ENCODE data around the gene GNB4.

Gene GNB4

GRCh38 chr3:179436517-179436916, 14.8 kb downstream of the GNB4 start:
- DNase-seq (ENCODE audit: low read depth), result no peak

GRCh38 chr3:179432451-179432850, 18.8 kb downstream of the GNB4 start:
- DNase-seq (ENCODE audit: low read depth), result no peak

DNA sequence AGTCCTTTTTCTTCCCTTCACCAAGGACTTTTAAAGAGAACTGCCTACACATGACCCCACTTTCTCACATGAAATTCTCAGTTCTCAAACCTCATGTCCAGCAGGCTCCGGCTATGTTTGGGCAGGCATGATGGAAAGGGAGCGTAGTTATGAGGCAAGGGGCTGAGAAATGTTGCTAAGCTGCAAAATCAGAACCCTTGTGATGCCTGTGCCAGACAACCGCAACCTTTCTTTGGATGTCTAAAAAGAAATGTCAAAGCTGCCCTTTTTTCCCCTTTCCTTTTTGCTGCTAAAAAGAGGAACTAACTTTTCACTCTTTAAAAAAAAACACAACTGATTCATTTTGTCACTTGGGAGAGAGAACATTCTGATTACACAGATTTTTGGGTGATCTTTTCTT, 19.2 kb downstream of the GNB4 start:
- DNase-seq (ENCODE audit: low read depth), result no peak

- no peak for DNase-seq (ENCODE audit: low read depth)
Observed at GRCh38 chr3:179430277-179430870, 20.9 kb downstream of the GNB4 start.

DNA sequence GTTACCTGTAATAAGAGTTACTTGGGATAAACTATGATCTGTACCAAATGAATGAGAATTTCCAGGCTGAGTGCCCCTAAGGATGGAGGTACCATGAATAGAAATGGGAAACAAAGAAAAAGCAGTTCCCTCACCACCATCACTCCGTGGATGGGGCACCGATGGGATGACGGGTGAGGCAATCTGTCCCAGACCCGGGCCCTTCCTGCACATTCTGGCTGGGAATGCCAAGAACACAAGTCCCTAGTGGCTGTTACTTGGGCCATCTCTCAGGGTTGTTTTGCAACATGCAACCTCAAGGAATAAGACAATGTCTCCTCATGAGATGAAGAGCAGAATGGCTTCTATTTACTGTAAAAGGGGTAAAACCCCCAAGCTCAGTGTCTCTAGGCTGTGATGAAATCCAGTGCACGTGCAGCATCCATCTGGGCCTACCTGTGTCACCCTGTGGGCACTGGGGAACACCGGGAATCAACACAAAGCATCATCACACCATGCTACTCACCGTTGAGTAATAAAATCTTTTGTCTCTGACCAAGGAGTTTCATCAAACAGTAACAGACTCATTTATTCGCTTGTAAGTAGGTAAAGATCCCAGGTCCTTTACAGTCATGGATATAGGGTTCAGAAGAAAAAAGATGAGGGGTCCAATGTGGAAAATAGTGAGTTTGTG, 22.3 kb downstream of the GNB4 start:
- no peak for DNase-seq (ENCODE audit: low read depth)

GRCh38 chr3:179425075-179425474, 26.2 kb downstream of the GNB4 start:
- no peak for DNase-seq (ENCODE audit: low read depth)

- DNase-seq (ENCODE audit: low read depth), result no peak
Observed at GRCh38 chr3:179421500-179421899, 29.8 kb downstream of the GNB4 start.

DNA sequence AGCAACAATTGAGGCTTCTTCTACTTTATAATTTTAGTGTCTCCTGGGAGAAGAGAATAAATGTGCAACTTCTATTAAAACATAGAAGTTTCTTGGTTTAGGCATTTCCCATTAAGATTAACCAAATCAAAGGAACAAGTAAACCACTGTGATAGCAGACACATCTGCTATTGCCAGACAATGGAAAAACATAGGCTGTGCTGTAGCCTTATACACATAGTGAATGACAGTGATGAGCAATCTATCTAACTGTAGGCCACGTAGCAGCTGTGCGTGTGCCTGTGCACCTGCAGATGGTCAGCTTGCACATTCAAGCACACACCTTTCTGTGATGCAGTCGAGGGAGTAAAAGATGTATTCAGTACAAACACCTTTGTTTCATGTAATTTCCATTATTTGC, 32.7 kb downstream of the GNB4 start:
- no peak for DNase-seq (ENCODE audit: low read depth)

DNA sequence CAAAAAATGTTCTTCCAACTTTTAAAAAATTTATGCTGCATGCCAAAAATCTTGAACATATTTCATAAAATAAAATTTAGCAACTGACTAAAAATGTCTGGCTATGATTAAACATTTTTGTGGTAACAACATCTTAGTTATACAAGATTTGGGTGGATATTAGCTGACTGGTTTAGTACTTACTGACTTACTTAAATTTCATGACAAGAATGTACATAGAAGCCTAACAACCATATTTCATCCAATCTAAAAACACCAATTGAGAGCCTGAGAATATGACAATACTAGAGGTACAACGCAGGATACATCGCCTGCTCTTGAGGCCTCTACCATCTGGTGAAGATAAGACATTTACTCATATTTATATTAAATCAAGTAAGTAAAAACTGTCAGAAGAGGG, 34.6 kb downstream of the GNB4 start:
- DNase-seq (ENCODE audit: low read depth), result no peak

GRCh38 chr3:179415377-179415776, 35.9 kb downstream of the GNB4 start:
- no peak for DNase-seq (ENCODE audit: low read depth)

DNA sequence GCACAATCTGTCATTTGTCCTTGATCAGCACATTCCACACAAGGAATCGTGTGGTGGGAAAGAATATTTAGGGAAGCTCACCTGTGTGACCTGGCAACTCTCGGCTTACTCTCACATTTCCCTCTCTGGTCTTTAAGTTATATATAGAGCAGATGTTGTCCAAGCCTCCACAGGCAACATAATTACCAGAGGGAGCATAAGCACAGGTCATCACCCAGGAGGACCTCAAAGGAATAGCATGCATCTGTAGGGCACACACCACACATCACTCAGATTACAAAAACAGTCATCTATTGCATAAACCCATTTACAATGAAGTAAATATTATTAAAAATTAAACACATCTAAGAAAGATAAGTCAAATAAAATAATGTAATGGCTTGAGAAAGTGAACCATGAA, 36.5 kb downstream of the GNB4 start:
- no peak for DNase-seq (ENCODE audit: low read depth)

DNA sequence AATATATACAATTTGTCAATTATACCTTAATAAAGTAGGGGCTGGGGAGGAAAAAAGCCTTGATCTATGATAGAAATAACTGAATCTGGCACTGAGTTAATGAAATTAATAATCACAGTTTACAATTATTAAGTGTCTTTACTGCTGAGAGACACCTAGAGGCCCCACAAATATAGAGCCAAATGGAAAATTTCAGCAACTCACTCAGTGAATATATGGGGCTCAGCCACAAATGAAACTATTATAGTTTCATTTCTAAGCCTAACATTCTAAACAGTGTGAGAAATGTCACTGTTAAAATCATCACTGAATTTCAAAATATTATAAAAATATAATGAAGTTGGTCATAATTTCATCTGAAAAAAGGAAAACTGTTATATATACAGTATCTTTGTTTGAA, 40.3 kb downstream of the GNB4 start:
- DNase-seq (ENCODE audit: low read depth), result no peak

GRCh38 chr3:179410331-179410730, 40.9 kb downstream of the GNB4 start:
- no peak for DNase-seq (ENCODE audit: low read depth)

DNA sequence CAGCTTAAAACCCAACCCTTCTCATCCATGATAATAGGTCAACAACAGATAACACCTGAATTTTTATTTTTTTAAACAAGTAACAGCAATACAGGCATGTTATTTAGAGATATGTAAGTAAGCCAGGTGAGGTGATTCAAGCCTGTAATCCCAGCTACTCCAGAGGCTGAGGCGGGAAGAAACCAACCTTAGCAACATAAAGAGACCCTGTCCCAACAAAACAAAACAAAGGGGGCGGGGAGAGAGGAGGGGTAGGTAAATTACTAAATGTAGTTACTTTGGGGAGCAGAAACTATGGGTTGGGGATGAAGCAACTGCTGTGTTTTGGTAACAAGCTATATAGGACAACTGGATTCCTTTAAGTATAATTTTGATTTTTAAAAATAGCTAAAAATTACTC, 47.0 kb downstream of the GNB4 start:
- DNase-seq (ENCODE audit: low read depth), result no peak

GRCh38 chr3:179402963-179403362, 48.3 kb downstream of the GNB4 start:
- DNase-seq (ENCODE audit: low read depth), result no peak

DNA sequence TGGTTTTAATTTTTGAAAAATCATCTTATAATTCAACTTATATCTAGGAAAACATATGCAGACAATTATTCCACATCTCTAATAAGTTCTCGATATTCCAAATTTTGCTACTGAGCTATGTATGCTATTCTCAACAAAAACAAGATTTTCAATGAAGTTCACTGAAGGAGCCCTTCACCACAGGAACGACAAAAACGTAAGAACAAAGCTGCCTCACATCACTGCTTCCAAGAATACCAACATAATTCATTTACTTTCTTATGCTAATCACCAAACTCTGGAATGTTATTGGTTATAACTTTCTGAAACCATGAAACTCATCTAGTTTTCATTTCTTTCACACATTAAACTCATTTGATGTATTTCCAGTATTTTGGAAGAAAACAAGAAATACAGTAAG, 49.7 kb downstream of the GNB4 start:
- DNase-seq (ENCODE audit: low read depth), result no peak

GRCh38 chr3:179398574-179399231, 52.6 kb downstream of the GNB4 start:
- DNase-seq (ENCODE audit: low read depth), result no peak

- DNase-seq (ENCODE audit: low read depth), result no peak
Observed at GRCh38 chr3:179391906-179392305, 59.4 kb downstream of the GNB4 start.

DNA sequence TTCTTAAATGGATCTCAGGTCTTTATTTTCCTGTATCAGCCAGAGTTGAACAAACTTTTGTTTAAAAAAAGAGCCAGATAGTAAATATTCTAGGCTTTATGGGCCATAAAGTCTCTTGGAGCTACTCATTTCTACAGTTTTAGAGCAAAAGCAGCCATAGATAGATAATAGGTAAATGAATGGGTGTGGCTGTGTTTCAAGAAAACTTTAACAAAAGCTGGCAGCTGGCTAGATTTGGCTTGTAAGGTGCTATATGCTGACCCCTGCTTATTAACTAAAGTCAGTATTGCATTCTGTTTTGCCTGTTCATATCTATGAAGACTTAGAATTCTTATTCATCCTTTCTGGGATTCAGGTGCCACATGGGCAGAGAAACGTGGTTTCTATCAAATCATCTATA, 74.8 kb downstream of the GNB4 start:
- no peak for DNase-seq (ENCODE audit: low read depth)

- DNase-seq (ENCODE audit: low read depth), result no peak
Observed at GRCh38 chr3:179375091-179375999, 75.9 kb downstream of the GNB4 start.

- no peak for DNase-seq (ENCODE audit: low read depth)
Observed at GRCh38 chr3:179373938-179374337, 77.3 kb downstream of the GNB4 start.

- no peak for DNase-seq (ENCODE audit: low read depth)
Observed at GRCh38 chr3:179369621-179370020, 81.6 kb downstream of the GNB4 start.

- DNase-seq (ENCODE audit: low read depth), result no peak
Observed at GRCh38 chr3:179363332-179363731, 87.9 kb downstream of the GNB4 start.

Measured in activated T-helper 9 cell treated with anti-CD3 and anti-CD28 coated beads, Interleukin-2, amount 50 U/mL, for 16 hours (primary cell).